ENCODE measurements around the gene CEP112.
"Not testable (repeated sequence)": the region's sequence is repeated elsewhere in the genome, so short reads cannot be mapped to it uniquely, and the experiment has no call there.

CEP112 gene

GRCh38 chr17:66150708-66151107 is 41.2 kb downstream of the CEP112 start:
- no peak for DNase-seq

GRCh38 chr17:66149562-66149961 is 42.4 kb downstream of the CEP112 start:
- no peak for DNase-seq

DNA sequence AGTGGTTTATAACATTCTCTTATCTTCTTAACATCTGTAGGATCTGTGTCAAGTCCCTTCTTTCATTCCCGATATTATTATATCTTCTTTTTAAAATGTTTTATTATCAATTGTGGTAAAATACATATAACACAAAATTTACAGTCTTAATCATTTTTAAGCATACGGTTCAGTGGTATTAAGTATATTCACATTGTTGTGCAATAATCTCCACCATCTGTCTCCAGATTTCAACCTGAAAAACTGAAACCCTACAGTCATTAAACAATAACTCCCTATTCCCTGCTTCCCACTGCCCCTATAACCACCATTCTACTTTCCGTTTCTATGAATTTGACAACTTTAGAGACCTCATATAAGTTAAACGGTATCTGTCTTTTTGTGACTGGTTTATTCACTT is 45.5 kb downstream of the CEP112 start:
- no peak for DNase-seq

DNA sequence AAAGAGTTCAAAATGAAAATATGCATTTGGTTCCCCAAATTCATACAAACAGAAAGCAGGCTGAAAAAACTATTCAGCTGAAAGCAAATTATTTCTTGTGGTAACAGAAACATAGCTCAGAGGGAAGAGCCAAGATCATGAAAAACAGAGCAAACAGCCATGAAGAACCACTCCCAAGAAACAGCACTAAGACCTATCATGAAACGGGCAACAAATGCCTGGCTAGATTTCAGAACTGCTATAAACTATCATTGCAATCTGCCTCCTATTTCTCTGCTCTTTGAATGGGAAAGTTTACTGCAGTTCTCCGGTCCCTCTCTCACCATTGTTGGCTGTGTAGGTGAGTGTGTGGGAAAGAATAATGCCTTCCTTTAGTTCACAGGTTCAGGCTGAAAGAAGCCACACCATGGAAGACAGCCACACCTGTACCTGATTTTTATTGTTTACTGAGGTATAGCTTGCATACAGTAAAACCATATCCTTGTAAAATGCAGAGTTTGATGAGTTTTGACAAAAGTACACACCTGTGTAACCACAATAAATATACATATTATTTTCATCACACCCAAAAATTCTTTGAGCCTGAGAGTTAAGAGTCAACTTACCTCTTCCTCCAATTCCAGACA is 48.2 kb downstream of the CEP112 start:
- DNase-seq, result no peak

DNA sequence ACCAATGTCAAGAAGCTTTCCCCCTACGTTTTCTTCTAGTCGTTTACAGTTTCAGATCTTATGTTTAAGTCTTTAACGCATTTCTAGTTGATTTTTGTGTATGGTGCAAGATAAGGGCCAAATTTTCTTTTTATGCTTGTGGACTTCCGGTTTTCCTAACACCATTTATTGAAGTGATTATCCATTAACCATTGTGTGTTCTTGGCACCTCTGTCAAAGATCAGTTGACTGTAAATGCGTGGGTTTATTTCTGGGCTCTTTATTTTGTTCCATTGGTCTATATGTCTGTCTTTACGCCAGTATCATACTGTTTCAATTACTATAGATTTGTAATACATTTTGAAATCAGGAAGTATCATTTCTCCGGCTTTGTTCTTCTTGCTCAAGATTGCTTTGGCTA is 49.5 kb downstream of the CEP112 start:
- no peak for DNase-seq

- no peak for DNase-seq
Measured at GRCh38 chr17:66138120-66138519, 53.8 kb downstream of the CEP112 start.

GRCh38 chr17:66135896-66136295 is 56.0 kb downstream of the CEP112 start:
- DNase-seq, result no peak

- no peak for DNase-seq
Measured at GRCh38 chr17:66135219-66135618, 56.7 kb downstream of the CEP112 start.

DNA sequence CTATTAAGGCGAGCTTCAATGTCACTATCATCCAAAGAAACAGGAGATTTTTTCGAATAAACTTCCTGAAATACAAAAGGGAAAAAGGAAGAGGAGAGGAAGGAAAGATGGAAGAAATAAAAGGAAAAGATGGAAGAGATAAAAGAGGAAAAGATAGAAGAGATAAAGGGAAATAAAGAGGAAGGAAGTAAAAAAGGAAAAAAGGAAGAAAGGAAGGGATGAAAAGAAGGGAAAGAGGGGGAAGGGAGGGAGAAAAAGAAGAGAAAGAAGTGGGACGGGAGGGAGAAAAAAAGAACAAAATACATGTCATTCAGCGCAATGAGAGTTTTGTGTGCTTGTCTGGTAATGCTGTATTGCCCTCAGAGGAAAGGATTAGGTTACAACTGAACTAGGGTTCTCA is 62.2 kb downstream of the CEP112 start:
- DNase-seq, result no peak

- no peak for DNase-seq
Measured at GRCh38 chr17:66126231-66126630, 65.7 kb downstream of the CEP112 start.

DNA sequence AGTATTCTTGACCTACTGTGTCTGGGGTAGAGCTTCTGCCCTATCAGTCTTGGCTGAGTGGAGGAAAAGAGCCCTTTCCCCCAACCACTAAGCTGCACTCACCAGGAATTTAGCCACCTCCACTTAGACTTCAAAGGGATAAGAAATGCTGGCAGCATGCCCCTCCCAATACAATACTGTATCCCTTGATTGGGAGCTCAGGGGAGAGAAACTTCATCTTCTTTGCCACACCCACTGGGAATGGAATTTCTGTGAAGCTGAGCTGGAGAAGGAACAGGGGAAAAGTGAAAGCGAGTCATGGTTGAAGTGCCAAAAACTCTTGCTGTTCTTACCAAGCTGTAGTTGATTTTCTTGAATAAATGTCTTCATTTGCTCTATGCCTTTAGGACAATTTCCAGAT is 68.8 kb downstream of the CEP112 start:
- no peak for DNase-seq

DNA sequence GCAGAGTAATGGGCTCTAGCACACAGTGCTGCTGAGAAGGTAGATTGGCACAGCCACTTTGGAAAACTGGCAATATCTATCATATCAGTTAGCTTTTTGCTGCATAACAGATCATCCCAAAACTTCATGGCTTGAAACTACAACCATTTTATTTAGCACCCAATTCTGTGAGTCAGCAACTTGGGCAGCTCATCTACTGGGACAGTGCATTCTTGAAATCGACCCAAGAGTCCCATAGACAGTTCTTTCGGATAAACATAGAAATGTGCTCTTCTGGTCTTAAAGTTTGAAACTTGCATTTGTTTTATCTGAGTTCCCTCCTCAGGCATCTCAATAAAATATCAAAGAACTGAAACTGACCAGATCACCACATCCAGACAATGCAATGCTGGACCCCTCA is 76.7 kb downstream of the CEP112 start:
- DNase-seq, result no peak

DNA sequence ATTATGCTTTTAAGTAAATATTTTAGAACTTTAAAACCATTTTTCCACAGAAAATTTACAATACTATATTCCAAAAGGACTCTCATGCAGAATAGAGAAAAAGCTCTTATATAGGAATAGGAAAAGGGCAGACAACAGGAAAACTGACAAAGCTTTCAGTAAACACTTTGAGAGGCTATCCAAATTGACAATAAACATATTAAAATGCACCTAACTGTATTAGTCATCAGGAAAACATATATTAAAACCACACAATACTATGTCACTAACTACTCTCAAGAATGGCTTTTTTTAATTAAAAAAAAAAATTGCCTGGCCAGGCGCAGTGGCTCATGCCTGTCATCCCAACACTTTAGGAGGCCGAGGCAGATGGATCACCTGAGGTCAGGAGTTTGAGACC is 77.3 kb downstream of the CEP112 start:
- no peak for DNase-seq

DNA sequence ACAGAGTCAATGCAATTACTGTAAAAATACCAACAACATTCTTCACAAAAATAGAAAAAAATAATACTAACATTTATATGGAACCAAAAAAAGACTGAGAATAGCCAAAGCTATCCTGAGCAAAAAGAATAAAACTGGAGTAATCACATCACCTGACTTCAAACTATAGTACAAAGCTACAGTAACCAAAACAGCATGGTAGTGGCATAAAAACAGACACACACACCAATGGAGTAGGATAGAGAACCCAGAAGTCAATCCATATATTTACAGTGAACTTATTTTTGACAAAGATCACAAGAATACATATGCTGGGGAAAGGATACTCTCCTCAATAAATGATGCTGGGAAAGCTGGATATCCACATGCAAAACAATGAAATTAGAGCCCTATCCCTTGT is 84.2 kb downstream of the CEP112 start:
- DNase-seq, result no peak

DNA sequence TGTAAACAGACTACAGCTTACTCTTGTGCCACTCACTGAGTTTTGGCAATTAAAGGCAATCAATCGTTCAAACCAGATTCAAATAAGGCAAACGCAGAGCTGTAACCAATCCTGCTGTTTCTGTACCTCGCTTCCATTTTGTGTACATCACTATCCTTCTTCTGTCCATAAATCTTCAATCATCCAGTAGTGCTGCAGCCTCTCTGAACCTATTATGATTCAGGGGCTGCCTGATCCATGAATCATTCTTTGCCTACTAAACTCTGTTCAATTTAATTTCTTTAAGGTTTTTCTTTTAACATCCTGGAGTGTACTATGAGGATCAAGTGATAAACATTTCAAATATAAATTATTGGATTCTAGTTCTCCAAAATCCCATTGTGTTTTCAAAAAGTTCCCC is 93.9 kb downstream of the CEP112 start:
- no peak for DNase-seq

- DNase-seq, result no peak
Measured at GRCh38 chr17:66094727-66095126, 97.2 kb downstream of the CEP112 start.

DNA sequence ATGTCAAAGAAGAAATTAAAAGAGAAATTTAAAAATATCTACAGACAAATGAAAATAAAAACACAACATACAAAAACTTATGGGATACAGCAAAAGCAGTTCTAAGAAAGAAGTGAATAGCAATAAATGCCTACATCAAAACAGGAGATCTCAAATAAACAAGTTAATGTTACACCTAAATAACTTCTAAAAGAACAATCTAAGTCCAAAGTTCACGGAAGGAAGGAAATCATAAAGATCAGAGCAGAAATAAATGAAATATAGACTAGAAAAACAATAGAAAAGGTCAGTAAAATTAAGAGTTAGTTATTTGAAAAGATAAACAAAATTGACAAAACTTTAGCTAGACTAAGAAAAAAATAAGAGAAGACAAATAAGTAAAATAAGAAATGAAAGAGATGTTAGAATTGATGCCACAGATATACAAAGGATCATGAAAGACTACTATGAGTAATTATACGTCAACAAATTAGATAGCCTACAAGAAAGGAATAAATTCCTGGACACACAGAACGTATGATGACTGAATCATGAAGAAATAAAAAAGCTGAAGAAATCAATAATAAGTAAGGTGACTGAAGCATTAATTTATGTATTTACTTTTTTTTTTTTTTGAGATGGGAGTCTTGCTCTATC is 100.4 kb downstream of the CEP112 start:
- no peak for DNase-seq

- DNase-seq, result no peak
Measured at GRCh38 chr17:66089764-66090163, 102.2 kb downstream of the CEP112 start.

DNA sequence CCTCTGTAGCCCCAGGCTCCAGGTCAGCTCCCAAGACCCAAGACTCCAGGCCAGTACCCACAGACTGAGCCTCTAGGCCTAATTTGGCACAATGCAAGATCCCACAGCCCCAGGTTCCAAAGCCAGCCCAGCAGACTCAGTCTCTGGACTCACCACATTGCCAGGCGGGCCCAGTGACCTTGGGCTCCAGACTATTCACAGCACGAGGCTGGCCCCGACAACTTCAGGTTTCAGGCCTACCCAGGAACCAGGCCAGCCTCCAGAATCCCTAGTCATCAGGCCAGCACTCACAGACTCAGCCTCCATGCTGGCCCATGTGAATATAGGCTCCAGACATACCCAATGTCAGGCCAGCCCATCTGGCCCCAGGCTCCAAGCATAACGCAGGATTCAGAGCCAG is 103.8 kb downstream of the CEP112 start:
- DNase-seq, result no peak

- DNase-seq, result no peak
Measured at GRCh38 chr17:66087073-66087472, 104.9 kb downstream of the CEP112 start.

DNA sequence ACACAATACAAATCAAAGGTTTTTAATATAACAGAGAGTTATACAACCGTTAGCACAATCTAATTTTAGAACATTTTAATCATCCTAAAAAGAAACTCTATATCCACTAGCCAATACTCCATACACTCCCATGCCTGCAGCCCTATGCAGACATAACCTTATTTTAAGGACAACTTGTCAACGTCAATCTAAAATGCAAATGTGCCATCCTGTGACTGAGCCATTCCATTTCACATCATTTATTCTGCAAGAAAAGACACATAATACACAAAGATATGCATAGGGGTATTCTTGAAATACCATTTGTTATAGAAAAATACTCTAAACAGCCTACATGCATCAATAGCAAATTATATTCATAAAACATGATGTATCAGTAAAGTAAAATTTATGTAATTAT is 106.7 kb downstream of the CEP112 start:
- no peak for DNase-seq

DNA sequence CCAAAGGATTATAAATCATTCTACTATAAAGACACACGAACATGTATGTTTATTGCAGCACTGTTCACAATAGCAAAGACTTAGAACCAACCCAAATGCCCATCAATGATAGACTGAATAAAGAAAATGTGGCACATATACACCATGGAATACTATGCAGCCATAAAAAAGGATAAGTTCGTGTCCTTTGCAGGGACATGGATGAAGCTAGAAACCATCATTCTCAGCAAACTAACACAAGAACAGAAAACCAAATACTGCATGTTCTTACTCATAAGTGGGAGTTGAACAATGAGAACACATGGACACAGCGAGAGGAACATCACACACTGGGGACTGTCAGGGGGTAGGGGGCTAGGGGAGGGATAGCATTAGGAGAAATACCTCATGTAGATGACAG is 111.3 kb downstream of the CEP112 start:
- DNase-seq, result not testable (repeated sequence)

DNA sequence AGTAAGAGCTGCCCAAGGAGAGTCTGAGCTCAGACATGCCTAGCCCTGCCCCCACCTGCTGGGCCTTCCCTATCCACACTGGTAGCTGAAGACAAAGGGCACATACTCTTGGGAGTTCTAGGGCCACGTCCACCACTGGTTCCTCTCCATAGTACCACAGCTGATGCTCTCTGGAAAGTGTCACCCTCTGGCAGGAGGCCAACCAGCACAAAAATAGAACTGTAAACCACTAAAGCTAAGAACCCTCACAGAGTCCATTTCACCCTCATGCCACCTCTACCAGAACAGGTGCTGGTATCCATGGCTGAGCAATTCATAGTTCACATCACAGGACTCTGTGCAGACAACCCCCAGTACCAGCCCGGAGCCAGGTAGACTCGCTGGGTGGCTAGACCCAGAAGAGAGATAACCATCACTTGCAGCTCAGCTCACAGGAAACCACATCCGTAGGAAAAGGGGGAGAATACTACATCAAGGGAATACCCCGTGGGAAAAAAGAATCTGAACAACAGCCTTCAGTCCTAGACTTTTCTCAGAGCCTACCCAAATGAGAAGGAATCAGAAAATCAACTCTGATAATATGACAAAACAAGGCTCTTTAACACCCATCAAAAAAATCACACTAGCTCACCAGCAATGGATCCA is 115.3 kb downstream of the CEP112 start:
- DNase-seq, result no peak

GRCh38 chr17:66073384-66073783 is 118.5 kb downstream of the CEP112 start:
- DNase-seq, result no peak

GRCh38 chr17:66063686-66064085 is 128.2 kb downstream of the CEP112 start:
- DNase-seq, result no peak

Measured in T1000 (cell line).